NCI-H2081 treated with DMSO at 0.1 percent for 48 hours (cell line): ENCODE data around the gene CATSPER1.

ENCODE experiments used
- DNase-seq: peaks from one replicate; lab custom pipeline; 2025; lab: John Stamatoyannopoulos, UW

The CATSPER1 gene

GRCh38 chr11:66026017-66026529 is at the start of gene CATSPER1:
Gene CATSPER1, minus strand, starts transcription at chr11:66026479. Its CDS starts 100 bp downstream, at chr11:66026379.
- DNase-seq = no peak

- DNase-seq = no peak
Measured at GRCh38 chr11:66075273-66075672, 49.0 kb upstream of the CATSPER1 start.

- DNase-seq = no peak
Measured at GRCh38 chr11:66073669-66074068, 47.4 kb upstream of the CATSPER1 start.

- DNase-seq = no peak
Measured at GRCh38 chr11:66072518-66072917, 46.2 kb upstream of the CATSPER1 start.

GRCh38 chr11:66072081-66072480 is 45.8 kb upstream of the CATSPER1 start:
- DNase-seq = no peak

GRCh38 chr11:66071381-66071801 is 45.1 kb upstream of the CATSPER1 start:
- no peak for DNase-seq

GRCh38 chr11:66070604-66071380 is 44.5 kb upstream of the CATSPER1 start:
- DNase-seq = no peak

- no peak for DNase-seq
Measured at GRCh38 chr11:66069715-66070603, 43.7 kb upstream of the CATSPER1 start, which contains the start of gene PACS1. Gene PACS1, plus strand, starts transcription at chr11:66070272. Its CDS starts 215 bp downstream, at chr11:66070487.

- no peak for DNase-seq
Measured at GRCh38 chr11:66068923-66069714, 42.8 kb upstream of the CATSPER1 start.

- no peak for DNase-seq
Measured at GRCh38 chr11:66068154-66068821, 42.0 kb upstream of the CATSPER1 start.

- no peak for DNase-seq
Measured at GRCh38 chr11:66067640-66068039, 41.4 kb upstream of the CATSPER1 start.

GRCh38 chr11:66066751-66067150 is 40.5 kb upstream of the CATSPER1 start:
- no peak for DNase-seq

GRCh38 chr11:66064571-66064970 is 38.3 kb upstream of the CATSPER1 start:
- DNase-seq = no peak

- DNase-seq = no peak
Measured at GRCh38 chr11:66063900-66064299, 37.6 kb upstream of the CATSPER1 start.

GRCh38 chr11:66062408-66062807 is 36.1 kb upstream of the CATSPER1 start:
- no peak for DNase-seq

- no peak for DNase-seq
Measured at GRCh38 chr11:66061268-66061667, 35.0 kb upstream of the CATSPER1 start.

- no peak for DNase-seq
Measured at GRCh38 chr11:66059966-66060680, 33.8 kb upstream of the CATSPER1 start.

GRCh38 chr11:66056501-66056900 is 30.2 kb upstream of the CATSPER1 start:
- DNase-seq = no peak

- no peak for DNase-seq
Measured at GRCh38 chr11:66055021-66055420, 28.7 kb upstream of the CATSPER1 start.

- no peak for DNase-seq
Measured at GRCh38 chr11:66052664-66052982, 26.3 kb upstream of the CATSPER1 start.
